Measurements from ENCODE around the gene SOCS2.
"Not testable (repeated sequence)": the region's sequence is repeated elsewhere in the genome, so short reads cannot be mapped to it uniquely, and the experiment has no call there.

SOCS2 gene

DNA sequence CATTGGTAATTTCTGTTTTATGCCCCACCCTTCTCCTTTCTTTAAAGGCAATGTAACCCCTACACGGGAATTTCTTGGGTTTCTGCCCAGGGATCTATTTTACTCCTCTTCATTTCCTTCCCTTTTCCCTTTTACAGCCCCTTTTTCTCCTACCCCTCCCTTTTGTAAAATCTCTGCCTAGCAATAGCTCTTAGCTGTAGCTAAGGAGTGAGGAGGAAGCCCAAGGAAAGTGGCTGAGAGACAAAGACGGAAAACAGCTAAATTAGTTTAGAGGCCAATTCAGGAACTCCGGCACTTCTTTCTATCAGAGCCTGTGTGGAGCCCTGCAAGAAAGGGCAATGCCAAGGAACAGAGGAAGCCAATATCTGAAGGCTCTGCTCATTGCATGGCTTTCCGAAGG lies 40.3 kb downstream of the SOCS2 start:
- H3K36me3 ChIP-seq (ENCODE audit: control insufficient read depth in 1 of 2, insufficient read depth in 2 of 2, low read length in 2 of 2): no peaks in the 10 kb centered on the region
- H3K27me3 ChIP-seq (ENCODE audit: control insufficient read depth in 1 of 2, insufficient read depth in 2 of 2, low read length in 2 of 2): peaks cover 0 to 4% of the 10 kb centered on the region in 2 donors
- no peak overlapping the region for H3K4me3 ChIP-seq (ENCODE audit: low read depth in 1 of 2, low read length in 2 of 2)
- no peak overlapping the region for H3K27ac ChIP-seq (ENCODE audit: low read depth, low read length)
- H3K9me3 ChIP-seq (ENCODE audit: control insufficient read depth in 1 of 2, low read length in 2 of 2): no peaks in the 10 kb centered on the region
- no peak overlapping the region for H3K9ac ChIP-seq (ENCODE audit: low read depth in 1 of 2, low read length in 2 of 2)
- H3K4me1 ChIP-seq (ENCODE audit: control insufficient read depth in 1 of 2, insufficient read depth in 2 of 2, low read length in 2 of 2): no peaks in the 10 kb centered on the region

DNA sequence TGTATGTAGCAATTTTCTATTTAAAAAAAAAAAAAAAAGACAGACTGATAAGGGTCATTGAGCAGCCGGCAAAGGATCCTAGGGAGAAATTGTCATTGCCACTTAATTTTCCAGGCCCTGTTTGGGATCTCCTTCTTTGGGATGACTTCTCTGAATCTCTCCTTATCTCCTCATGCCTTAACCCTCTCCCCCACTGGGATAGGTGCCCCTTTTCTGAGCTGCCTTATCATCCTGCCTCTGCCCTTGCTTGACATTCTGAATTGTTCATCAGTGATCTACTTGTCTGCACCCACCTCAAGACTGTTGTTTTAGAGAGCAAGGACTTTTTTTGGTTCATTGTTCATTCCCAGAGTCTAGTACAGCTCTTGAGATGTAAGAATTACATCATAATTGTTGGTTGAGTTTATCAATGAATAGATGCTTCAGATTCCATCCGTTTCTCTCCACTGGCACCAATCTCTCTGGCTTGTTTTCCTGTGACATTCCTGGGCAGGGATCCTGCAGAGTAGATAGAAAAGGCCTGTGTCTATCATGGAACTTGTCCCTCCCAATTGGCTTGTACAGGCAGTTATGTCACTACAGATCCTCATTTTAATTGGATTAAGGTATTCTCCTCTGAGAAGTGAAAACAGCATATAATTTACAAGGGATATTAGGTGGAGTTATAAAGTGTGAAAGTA lies 42.6 kb downstream of the SOCS2 start:
- Histone ChIP-seq H3K4me1 (ENCODE audit: control insufficient read depth in 1 of 2, insufficient read depth in 2 of 2, low read length in 2 of 2) (no peaks in the 10 kb centered on the region), H3K27me3 (ENCODE audit: control insufficient read depth in 1 of 2, insufficient read depth in 2 of 2, low read length in 2 of 2) (peaks cover 0 to 4% of the 10 kb centered on the region in 2 donors), H3K36me3 (ENCODE audit: control insufficient read depth in 1 of 2, insufficient read depth in 2 of 2, low read length in 2 of 2) (no peaks in the 10 kb centered on the region), H3K4me3 (ENCODE audit: low read depth in 1 of 2, low read length in 2 of 2) (no peak overlapping the region), H3K27ac (ENCODE audit: low read depth, low read length) (no peak overlapping the region), H3K9me3 (ENCODE audit: control insufficient read depth in 1 of 2, low read length in 2 of 2) (no peaks in the 10 kb centered on the region), H3K9ac (ENCODE audit: low read depth in 1 of 2, low read length in 2 of 2) (no peak overlapping the region)

DNA sequence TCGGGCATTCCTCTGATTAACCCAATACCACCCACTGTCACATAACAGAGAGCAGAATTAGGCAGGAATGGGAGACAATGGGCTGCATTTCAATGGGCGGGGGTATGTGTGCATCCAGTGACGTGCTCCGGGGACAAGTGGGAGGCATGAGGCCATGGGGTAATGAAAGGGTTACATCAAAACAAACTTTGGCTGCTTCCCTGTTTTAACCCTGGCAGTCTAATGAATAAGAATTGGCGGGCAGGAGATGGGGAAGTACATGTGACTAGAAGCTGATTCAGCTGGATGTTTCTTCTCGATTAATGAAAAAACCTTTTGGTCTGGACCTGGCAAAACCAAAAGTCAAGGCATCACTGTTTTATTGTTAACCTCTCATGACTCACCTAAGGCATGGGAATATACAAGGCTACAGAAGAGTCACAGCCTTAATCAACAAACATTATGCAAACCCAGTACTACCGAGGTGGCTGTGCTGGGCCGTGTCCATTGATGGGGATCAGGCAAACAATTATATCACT lies 44.2 kb downstream of the SOCS2 start:
- no peaks in the 10 kb centered on the region for H3K36me3 ChIP-seq (ENCODE audit: control insufficient read depth in 1 of 2, insufficient read depth in 2 of 2, low read length in 2 of 2)
- H3K9ac ChIP-seq (ENCODE audit: low read depth in 1 of 2, low read length in 2 of 2): no peak overlapping the region
- H3K9me3 ChIP-seq (ENCODE audit: control insufficient read depth in 1 of 2, low read length in 2 of 2): no peaks in the 10 kb centered on the region
- H3K27ac ChIP-seq (ENCODE audit: low read depth, low read length): no peak overlapping the region
- peaks cover 0 to 4% of the 10 kb centered on the region in 2 donors for H3K27me3 ChIP-seq (ENCODE audit: control insufficient read depth in 1 of 2, insufficient read depth in 2 of 2, low read length in 2 of 2)
- no peaks in the 10 kb centered on the region for H3K4me1 ChIP-seq (ENCODE audit: control insufficient read depth in 1 of 2, insufficient read depth in 2 of 2, low read length in 2 of 2)
- H3K4me3 ChIP-seq (ENCODE audit: low read depth in 1 of 2, low read length in 2 of 2): no peak overlapping the region

DNA sequence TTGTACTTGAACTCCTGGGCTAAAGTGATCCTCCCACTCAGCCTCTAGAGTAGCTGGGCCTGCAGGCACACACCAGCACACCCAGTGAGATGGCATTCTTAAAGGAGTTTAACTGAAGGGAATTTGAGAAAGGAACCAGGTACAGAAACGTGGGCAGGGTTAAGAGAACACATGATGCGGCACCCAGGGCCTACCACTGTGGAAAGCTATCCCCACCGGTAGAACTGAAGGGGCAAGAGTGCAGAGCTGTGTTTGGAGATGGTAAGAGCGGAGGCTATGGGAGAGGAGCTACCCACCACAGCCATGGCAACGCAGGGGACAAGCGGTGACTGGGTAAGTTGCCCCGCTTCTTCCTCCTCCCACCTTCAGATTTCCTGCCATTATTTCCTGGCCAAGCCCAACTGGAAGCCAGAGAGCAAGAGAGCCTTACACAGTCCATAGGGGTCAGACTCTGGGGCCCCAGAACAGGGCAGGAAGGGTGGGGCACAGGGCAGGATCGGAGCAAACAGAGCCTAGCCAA lies 46.5 kb downstream of the SOCS2 start:
- Histone ChIP-seq H3K4me1 (ENCODE audit: control insufficient read depth in 1 of 2, insufficient read depth in 2 of 2, low read length in 2 of 2) (no peaks in the 10 kb centered on the region), H3K27ac (ENCODE audit: low read depth, low read length) (no peak overlapping the region), H3K36me3 (ENCODE audit: control insufficient read depth in 1 of 2, insufficient read depth in 2 of 2, low read length in 2 of 2) (no peaks in the 10 kb centered on the region), H3K9me3 (ENCODE audit: control insufficient read depth in 1 of 2, low read length in 2 of 2) (no peaks in the 10 kb centered on the region), H3K27me3 (ENCODE audit: control insufficient read depth in 1 of 2, insufficient read depth in 2 of 2, low read length in 2 of 2) (no peaks in the 10 kb centered on the region), H3K9ac (ENCODE audit: low read depth in 1 of 2, low read length in 2 of 2) (no peak overlapping the region), H3K4me3 (ENCODE audit: low read depth in 1 of 2, low read length in 2 of 2) (no peak overlapping the region)

DNA sequence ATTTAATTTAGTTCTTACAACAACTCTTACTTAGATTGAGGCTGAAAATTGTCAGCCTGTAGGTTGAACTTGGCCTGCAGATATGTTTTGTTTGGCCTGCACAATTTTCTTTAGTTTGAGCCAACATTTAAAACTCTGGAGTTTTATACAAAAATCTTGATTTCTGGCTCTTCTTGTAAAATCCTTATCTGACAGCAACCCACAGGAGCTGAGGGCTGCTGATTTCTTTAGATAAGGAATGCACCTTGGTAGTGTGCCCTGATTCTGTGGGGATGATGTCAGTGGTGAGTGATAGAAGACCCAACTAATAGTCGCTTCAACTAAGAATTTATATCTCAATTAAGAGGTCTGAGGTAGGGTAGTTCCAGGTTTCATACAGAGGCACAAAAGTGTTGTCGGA lies 49.5 kb downstream of the SOCS2 start:
- no peaks in the 10 kb centered on the region for H3K9me3 ChIP-seq (ENCODE audit: control insufficient read depth in 1 of 2, low read length in 2 of 2)
- no peaks in the 10 kb centered on the region for H3K27me3 ChIP-seq (ENCODE audit: control insufficient read depth in 1 of 2, insufficient read depth in 2 of 2, low read length in 2 of 2)
- no peak overlapping the region for H3K9ac ChIP-seq (ENCODE audit: low read depth in 1 of 2, low read length in 2 of 2)
- no peak overlapping the region for H3K27ac ChIP-seq (ENCODE audit: low read depth, low read length)
- no peaks in the 10 kb centered on the region for H3K36me3 ChIP-seq (ENCODE audit: control insufficient read depth in 1 of 2, insufficient read depth in 2 of 2, low read length in 2 of 2)
- no peaks in the 10 kb centered on the region for H3K4me1 ChIP-seq (ENCODE audit: control insufficient read depth in 1 of 2, insufficient read depth in 2 of 2, low read length in 2 of 2)
- no peak overlapping the region for H3K4me3 ChIP-seq (ENCODE audit: low read depth in 1 of 2, low read length in 2 of 2)

DNA sequence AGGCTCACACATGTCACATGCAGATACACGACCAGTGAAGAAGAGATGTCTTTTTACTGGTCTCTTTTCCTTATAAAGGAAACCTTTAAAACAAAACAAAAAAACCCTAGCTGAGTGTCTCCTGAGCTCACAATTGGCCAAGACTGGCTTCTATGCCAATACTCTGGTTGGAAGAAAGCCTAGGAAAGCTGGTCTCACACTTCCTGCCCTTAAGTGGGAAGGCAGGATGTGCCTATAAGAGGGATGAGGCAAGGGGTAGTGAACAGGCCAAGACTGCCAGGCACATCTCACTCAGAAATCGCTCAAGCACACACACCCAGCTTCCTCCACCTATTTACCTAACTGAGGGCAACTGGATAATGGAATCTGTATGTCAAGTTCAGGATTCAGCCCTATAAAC lies 50.0 kb downstream of the SOCS2 start:
- no peaks in the 10 kb centered on the region for H3K36me3 ChIP-seq (ENCODE audit: control insufficient read depth in 1 of 2, insufficient read depth in 2 of 2, low read length in 2 of 2)
- no peak overlapping the region for H3K4me3 ChIP-seq (ENCODE audit: low read depth in 1 of 2, low read length in 2 of 2)
- no peaks in the 10 kb centered on the region for H3K9me3 ChIP-seq (ENCODE audit: control insufficient read depth in 1 of 2, low read length in 2 of 2)
- no peak overlapping the region for H3K27ac ChIP-seq (ENCODE audit: low read depth, low read length)
- H3K27me3 ChIP-seq (ENCODE audit: control insufficient read depth in 1 of 2, insufficient read depth in 2 of 2, low read length in 2 of 2): no peaks in the 10 kb centered on the region
- H3K4me1 ChIP-seq (ENCODE audit: control insufficient read depth in 1 of 2, insufficient read depth in 2 of 2, low read length in 2 of 2): no peaks in the 10 kb centered on the region
- no peak overlapping the region for H3K9ac ChIP-seq (ENCODE audit: low read depth in 1 of 2, low read length in 2 of 2)

DNA sequence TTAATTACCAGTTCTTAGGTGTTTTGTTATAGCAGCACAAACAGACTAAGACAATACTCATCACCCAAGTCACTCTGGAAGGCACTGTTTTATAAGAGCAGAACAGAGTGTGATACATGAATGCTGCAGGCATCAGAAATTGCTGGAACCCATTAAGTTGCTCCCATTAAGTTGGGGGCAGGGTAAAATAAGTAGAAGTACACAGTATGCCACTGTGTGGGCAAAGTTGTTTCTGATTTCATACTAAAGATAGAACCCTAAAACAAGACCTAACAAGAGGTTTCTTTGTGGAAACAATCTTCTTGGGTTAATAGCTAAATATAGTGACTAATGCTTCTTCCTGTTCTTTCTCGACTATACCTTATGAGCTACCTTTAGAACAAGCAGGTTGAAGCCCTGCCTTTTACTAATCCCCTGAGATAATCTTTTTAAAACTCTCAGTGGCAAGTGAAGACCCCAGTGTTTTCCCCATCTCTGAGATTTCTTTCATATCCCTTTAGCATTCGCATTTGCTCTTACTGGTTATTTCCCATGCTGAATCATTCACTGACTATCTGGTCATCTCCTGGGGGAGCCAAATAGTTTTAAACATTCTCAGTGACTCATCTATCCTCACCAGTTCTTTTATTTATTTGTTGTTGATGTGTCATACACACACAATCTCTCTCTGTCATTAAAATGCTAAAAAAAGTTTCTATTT lies 52.3 kb downstream of the SOCS2 start:
- no peaks in the 10 kb centered on the region for H3K4me1 ChIP-seq (ENCODE audit: control insufficient read depth in 1 of 2, insufficient read depth in 2 of 2, low read length in 2 of 2)
- peak overlapping the region; percentile 17 for H3K27ac ChIP-seq (ENCODE audit: low read depth, low read length)
- no peak overlapping the region for H3K9ac ChIP-seq (ENCODE audit: low read depth in 1 of 2, low read length in 2 of 2)
- no peak overlapping the region for H3K4me3 ChIP-seq (ENCODE audit: low read depth in 1 of 2, low read length in 2 of 2)
- H3K27me3 ChIP-seq (ENCODE audit: control insufficient read depth in 1 of 2, insufficient read depth in 2 of 2, low read length in 2 of 2): no peaks in the 10 kb centered on the region
- no peaks in the 10 kb centered on the region for H3K9me3 ChIP-seq (ENCODE audit: control insufficient read depth in 1 of 2, low read length in 2 of 2)
- no peaks in the 10 kb centered on the region for H3K36me3 ChIP-seq (ENCODE audit: control insufficient read depth in 1 of 2, insufficient read depth in 2 of 2, low read length in 2 of 2)

DNA sequence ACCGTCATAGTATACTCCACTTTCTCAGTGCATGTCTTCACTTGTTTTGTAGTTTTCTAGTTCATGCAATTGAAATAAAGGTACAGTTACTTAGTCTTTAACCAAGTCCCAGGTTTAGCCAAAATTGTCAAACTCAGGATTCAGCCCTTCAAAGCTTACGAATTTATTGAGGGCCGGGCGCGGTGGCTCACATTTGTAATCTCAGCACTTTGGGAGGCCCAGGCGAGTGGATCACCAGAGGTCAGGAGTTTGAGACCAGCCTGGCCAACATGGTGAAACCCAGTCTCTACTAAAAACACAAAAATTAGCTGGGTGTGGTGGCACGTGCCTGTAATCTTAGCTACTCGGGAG lies 52.8 kb downstream of the SOCS2 start:
- H3K4me3 ChIP-seq (ENCODE audit: low read depth in 1 of 2, low read length in 2 of 2): not testable (repeated sequence)

DNA sequence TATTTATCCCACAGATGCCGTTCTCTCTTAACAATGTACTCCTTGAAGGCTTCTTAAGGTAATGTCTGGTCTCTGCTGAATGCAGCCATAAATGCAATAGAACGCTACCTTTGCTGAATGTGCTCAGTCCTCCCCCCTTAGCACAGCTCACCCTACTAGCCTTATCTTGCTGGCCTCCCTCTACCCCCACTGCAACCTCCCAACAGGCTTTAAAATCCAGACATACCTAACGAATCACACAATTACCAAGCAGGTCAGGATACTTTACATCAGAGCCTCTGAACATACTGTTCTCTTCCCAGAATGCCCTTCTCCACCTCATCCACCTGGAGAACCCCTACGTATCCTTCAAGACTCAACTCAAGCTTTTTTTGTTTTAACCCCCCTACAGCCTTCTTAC lies 53.7 kb downstream of the SOCS2 start:
- no peak overlapping the region for H3K4me3 ChIP-seq (ENCODE audit: low read depth in 1 of 2, low read length in 2 of 2)
- H3K9ac ChIP-seq (ENCODE audit: low read depth in 1 of 2, low read length in 2 of 2): no peak overlapping the region
- no peaks in the 10 kb centered on the region for H3K4me1 ChIP-seq (ENCODE audit: control insufficient read depth in 1 of 2, insufficient read depth in 2 of 2, low read length in 2 of 2)
- H3K9me3 ChIP-seq (ENCODE audit: control insufficient read depth in 1 of 2, low read length in 2 of 2): no peaks in the 10 kb centered on the region
- H3K27ac ChIP-seq (ENCODE audit: low read depth, low read length): no peak overlapping the region
- no peaks in the 10 kb centered on the region for H3K27me3 ChIP-seq (ENCODE audit: control insufficient read depth in 1 of 2, insufficient read depth in 2 of 2, low read length in 2 of 2)
- no peaks in the 10 kb centered on the region for H3K36me3 ChIP-seq (ENCODE audit: control insufficient read depth in 1 of 2, insufficient read depth in 2 of 2, low read length in 2 of 2)

More for the DNA sequence above, 52.8 kb downstream of the SOCS2 start:
- not testable (repeated sequence) for H3K4me1 ChIP-seq (ENCODE audit: control insufficient read depth in 1 of 2, insufficient read depth in 2 of 2, low read length in 2 of 2); H3K27ac ChIP-seq (ENCODE audit: low read depth, low read length); H3K27me3 ChIP-seq (ENCODE audit: control insufficient read depth in 1 of 2, insufficient read depth in 2 of 2, low read length in 2 of 2); H3K36me3 ChIP-seq (ENCODE audit: control insufficient read depth in 1 of 2, insufficient read depth in 2 of 2, low read length in 2 of 2); H3K9me3 ChIP-seq (ENCODE audit: control insufficient read depth in 1 of 2, low read length in 2 of 2); H3K9ac ChIP-seq (ENCODE audit: low read depth in 1 of 2, low read length in 2 of 2)

Data from duodenal mucosa (tissue), 2 donors.